ENCODE data around the gene PLXDC2.

Gene PLXDC2

GRCh38 chr10:20303453-20304152 is 487.4 kb downstream of the PLXDC2 start:
- no peak for TF ChIP-seq CTCF (IDR thresholded peaks at IDR 0.05; ENCODE audit: low read depth, low read length, missing control alignments)
- DNase-seq (ENCODE audit: extremely low read depth, low read depth): no peak
- no peak overlapping the region for H3K4me3 ChIP-seq (replicated peaks; ENCODE audit: low read depth, low read length)

- H3K4me3 ChIP-seq (replicated peaks; ENCODE audit: low read depth, low read length): no peak overlapping the region
- no peak for TF ChIP-seq CTCF (IDR thresholded peaks at IDR 0.05; ENCODE audit: low read depth, low read length, missing control alignments)
- DNase-seq (ENCODE audit: extremely low read depth, low read depth): no peak
Measured at GRCh38 chr10:20313665-20314064, 497.4 kb downstream of the PLXDC2 start.

DNA sequence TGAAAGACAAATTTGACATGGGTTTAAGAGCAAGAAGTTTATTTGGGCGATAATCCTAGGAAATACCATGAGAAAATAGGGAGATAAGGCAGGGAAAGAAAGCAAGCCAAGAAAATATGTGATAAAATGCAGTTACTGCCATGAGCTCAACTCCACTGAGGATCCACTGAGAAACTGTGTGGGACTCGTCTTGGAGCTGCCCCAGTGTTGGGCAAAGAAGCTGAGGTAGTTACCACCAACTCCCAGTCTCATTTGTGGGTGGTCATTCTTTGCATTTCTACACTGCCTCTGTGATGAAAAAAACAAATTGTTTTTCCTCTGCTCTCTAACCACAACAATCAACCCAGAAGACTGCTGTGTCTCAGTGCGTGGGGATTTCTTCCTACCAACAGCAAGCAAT is 498.2 kb downstream of the PLXDC2 start:
- no peak for TF ChIP-seq CTCF (IDR thresholded peaks at IDR 0.05; ENCODE audit: low read depth, low read length, missing control alignments)
- no peak overlapping the region for H3K4me3 ChIP-seq (replicated peaks; ENCODE audit: low read depth, low read length)
- DNase-seq (ENCODE audit: extremely low read depth, low read depth): no peak

- no peak for TF ChIP-seq CTCF (IDR thresholded peaks at IDR 0.05; ENCODE audit: low read depth, low read length, missing control alignments)
- H3K4me3 ChIP-seq (replicated peaks; ENCODE audit: low read depth, low read length): no peak overlapping the region
- no peak for DNase-seq (ENCODE audit: extremely low read depth, low read depth)
Measured at GRCh38 chr10:20327954-20328353, 511.7 kb downstream of the PLXDC2 start.

DNA sequence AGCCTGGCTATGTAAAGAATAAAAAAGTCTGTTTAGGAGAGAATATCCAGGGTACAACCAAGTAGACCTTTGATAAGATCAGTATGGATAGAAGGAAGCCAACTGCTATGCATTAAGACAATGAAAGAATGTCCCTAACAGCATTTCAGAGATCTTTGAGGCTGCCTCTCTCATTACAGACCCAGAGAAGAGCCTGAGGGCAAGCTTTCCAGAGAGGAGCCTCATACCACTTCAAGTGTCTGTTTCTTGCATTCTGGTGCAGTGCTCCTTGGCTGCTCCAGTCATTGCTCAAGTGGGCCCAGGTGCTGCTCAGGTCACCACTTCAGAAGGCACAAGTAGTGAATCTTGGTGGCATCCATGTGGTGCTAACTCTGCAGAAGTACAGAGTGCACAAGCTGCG is 514.0 kb downstream of the PLXDC2 start:
- DNase-seq (ENCODE audit: extremely low read depth, low read depth): no peak
- no peak for TF ChIP-seq CTCF (IDR thresholded peaks at IDR 0.05; ENCODE audit: low read depth, low read length, missing control alignments)
- H3K4me3 ChIP-seq (replicated peaks; ENCODE audit: low read depth, low read length): no peak overlapping the region

GRCh38 chr10:20334559-20334958 is 518.3 kb downstream of the PLXDC2 start:
- no peak for DNase-seq (ENCODE audit: extremely low read depth, low read depth)
- no peak overlapping the region for H3K4me3 ChIP-seq (replicated peaks; ENCODE audit: low read depth, low read length)
- TF ChIP-seq CTCF (IDR thresholded peaks at IDR 0.05; ENCODE audit: low read depth, low read length, missing control alignments): no peak

All from HFF-Myc (cell line).